Endometrial microvascular endothelial cells (primary cell): ENCODE data around the gene BRCC3. TPM values are rescaled to one million over a fixed set of nuclear protein-coding genes. Genes with fewer than 3 reads are reported as not detected.

Experiments used
- in situ Hi-C: cut with HindIII; loops from 2 replicates; pipeline ENCODE4 v1.10.0; 2017; ENCODE audit warnings: low sequenced_read_pairs, low pct_unique_long_range_greater_than_20kb; ENCODE audit errors: inconsistent ontology term
- total RNA-seq: library from RNA; depleted of rRNA; stranded (reverse); fragments of >200 nt; gene quantifications from one replicate; pipeline ENCODE4 v1.2.3, GENCODE V29; 2015; ENCODE audit errors: inconsistent ontology term

The BRCC3 gene
- total RNA-seq, 1 donor from 2014 or later, result 11.1 TPM

DNA sequence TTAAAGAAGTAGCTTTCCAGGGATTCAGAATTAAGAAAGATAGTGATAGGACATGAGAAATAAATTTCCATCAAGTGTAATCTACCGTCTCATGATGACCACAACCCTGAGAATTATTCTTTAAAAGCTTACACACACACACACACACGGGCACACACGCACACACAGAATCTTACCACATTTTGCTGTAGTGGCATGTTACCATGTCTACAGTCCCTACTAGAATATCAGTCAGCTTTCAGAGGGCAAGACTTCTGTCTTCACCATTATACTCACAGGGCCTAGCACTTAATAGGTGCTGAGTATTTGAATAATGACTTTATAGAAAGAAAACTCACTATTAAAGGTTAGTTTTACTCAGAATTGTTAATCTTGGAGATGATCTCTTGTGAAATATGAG, 15.8 kb upstream of the BRCC3 start:
- in situ Hi-C loops, result no loop called here

DNA sequence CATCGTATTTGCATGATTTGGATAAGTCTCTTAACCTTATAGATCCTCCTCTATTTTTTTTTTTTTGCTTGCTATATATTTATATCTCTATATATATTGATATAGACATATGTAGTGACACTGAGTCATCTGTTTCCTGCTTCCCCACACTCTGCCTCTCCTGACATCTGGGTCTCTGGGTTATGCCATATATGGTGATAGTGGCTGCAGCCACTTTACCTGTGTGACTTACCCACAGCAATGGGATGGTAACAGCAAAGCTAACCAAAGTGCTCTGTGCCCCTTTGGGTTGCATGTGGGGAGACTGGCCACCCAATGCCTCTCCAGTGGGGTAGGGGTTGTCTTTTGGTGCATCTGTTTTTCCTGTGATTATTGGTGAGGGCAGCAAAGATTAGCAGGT, 14.8 kb upstream of the BRCC3 start:
- in situ Hi-C loops, result no loop called here

DNA sequence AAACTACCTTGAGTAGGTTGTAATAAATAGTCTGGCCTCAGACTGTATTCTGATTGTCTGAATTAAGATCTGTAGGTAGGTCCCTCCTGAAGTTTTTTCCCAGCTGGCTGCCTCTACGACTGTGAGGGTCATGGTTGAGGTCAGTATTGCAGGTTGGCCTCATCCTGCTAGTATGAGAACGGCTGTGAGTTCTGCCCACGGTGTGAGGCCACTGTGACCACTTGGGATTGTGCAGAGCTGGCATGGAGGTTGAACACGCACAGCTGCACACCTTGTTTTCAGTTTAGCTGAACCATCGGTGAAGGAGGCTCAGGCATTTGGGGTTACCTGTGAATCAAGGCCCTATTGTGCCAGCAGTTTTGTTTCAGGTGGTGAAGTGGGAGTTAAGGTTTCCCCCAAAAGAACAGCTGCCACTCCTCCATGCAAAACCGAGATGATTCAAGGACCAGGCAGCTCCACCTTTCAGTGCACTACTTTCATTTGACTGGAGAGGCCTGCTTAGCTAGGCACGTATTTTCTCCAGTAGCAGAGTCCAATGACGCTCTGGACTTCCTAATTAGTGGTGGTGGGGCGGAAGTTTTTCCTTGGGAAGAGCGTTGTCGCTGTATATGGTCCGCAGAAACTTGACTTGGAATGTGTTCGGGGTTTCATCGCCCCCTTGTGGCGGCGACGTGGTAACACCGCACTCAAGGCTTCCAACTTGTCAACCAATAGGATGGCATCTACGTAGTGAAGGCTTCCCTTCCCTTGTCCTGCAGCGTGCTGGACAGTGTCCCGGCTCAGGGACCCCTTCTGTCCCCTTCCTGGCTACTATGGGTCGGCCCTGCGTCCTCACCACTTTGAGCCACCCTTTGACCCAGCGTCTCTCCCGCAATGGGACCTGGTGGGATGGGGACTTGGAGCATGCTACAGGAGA, 14.2 kb upstream of the BRCC3 start:
- in situ Hi-C loops, result no loop called here

GRCh38 chrX:155061760-155062159, 9.5 kb upstream of the BRCC3 start:
- in situ Hi-C loops, result no loop called here

DNA sequence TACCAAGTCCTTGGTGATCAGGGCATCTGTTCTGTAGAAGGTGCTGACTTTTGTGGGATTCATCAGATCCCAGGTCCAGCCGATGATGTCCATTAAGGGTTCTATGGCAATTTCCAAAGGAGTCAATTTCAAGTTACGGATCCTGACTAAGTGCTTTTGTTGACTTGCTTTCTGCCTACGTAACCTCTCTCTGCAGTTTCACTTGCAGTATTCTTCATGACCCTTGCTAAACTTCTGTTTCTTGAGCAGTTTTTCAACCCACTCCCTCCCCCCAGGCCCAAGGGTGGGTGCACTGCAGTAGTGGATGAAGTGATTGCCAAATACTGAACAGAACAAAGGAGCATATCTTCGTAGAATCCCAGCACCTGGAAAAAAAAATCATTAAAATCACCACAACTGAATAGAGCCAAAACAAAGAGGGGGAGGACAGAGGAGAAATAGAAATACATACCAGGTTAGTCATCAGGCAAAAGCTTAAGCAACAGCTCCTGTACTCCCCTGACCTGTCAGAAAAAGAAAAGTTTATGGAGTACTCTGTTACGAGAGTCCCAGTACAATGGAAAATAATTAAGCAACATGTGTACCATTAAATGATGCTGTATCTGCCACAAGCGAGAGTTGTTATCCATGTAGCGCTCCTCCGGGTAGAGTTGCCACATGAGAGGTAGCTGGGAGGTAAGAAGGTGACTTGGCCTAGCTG, 6.1 kb upstream of the BRCC3 start:
- in situ Hi-C loops, result no loop called here

DNA sequence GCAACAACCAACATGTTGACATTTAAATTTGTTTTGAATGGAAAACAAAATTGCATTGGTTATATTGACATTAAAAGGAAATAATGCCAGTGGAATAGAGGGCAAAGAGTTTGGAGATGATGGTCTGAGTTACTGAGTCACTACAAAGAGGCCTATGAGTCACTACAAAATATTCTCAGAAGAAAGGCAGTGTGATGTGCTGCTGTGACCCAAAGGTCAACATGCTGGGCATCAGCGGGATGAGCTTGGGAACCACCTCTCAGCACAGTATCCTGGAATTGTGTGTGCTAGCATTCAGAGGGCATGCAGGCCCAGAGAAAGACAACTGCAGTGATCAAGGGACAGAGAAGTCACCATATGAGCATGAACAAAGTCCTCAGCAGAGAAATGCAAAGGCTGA, 3.1 kb upstream of the BRCC3 start:
- in situ Hi-C loops, result no loop called here

GRCh38 chrX:155069414-155069813, 1.9 kb upstream of the BRCC3 start:
- in situ Hi-C loops, result no loop called here

GRCh38 chrX:155070038-155070437, 1.3 kb upstream of the BRCC3 start:
- in situ Hi-C loops, result no loop called here

DNA sequence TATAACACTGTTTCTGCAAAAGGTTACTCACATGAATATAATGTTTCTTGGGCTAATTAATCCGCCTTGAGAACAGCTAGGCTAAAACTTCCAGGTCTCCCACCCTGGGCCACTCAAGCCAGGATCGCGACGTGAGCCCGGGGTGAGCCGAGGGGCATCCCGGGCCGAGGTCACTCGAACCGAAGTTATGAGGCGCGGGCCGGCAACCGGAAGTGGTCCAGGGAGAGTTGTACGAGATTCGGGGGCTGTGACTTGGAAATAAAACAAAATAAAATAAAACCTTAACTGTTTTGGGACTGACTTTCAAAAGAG, 689 bp upstream of the BRCC3 start:
- in situ Hi-C loops, result no loop called here

GRCh38 chrX:155071694-155072280, 479 bp downstream of the BRCC3 start:
- in situ Hi-C loops, result no loop called here

- in situ Hi-C loops, result no loop called here
Observed at GRCh38 chrX:155086202-155086840, 15.0 kb downstream of the BRCC3 start.

DNA sequence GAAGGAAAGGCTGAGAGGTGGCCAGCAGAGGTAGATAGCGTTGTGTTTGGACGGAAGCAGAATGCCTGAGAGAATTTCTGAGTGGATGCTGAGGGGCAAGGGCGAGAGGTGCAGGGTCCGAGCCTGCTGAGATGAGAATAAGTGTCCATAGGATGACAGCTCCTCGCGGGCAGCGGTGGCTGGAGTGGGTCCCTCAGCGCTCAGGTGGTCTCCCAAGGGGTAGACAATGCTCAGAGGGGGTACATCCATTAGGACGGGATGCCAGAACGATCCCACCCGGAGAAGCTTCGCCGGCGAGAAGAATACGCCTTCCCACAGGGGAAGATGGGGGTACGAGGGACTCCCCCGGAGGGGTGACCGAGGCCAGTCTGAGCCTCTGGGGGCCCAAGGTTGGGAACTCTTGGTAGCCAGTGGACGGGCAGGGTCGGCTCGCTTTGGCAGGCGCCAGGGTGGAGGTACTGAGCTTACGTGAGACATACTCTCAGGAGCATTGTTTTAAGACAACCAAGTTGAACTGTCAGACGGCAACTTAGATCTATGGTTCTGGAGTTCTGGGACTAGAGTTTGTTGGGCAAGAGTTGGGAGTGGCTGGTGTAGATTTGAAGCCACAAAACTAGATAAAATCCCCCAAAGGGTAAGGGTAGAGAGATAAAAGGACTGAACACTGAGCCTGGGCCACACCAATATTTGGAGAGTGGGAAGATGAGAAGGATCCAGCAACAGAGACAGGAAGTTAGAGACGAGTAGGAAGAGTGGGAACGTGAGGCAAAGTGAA, 15.8 kb downstream of the BRCC3 start:
- in situ Hi-C loops, result no loop called here

DNA sequence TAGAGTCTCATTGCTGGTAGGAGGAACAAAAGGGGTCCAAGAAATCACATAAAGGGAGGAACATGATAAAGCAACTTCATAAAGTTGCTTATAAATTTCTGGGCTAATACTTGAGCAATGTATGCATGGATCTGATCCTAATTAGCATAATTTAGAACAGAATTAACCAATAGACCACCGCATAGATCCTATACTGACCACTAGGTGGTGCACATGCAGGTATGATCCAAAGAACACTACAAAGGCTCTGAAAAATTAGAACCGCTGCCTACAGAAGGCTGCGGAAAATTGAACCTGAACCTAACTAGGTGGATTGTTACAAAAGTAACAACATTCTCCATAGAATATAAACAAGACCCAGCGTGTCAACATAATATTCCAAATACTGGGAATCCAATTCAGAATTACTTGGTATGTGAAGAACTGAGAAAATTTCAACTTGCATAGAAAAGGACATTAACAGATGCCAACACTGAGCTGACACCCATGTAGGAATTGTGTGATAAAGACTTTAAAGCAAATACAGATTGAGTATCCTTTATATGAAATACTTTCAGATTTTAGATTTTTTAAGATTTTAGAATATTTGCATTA, 23.3 kb downstream of the BRCC3 start:
- in situ Hi-C loops, result no loop called here

GRCh38 chrX:155105919-155106318, 34.6 kb downstream of the BRCC3 start:
- in situ Hi-C loops, result no loop called here

- in situ Hi-C loops, result no loop called here
Observed at GRCh38 chrX:155108427-155108826, 37.1 kb downstream of the BRCC3 start.

- in situ Hi-C loops, result no loop called here
Observed at GRCh38 chrX:155112171-155112570, 40.9 kb downstream of the BRCC3 start.

GRCh38 chrX:155113097-155113496, 41.8 kb downstream of the BRCC3 start:
- in situ Hi-C loops, result no loop called here

DNA sequence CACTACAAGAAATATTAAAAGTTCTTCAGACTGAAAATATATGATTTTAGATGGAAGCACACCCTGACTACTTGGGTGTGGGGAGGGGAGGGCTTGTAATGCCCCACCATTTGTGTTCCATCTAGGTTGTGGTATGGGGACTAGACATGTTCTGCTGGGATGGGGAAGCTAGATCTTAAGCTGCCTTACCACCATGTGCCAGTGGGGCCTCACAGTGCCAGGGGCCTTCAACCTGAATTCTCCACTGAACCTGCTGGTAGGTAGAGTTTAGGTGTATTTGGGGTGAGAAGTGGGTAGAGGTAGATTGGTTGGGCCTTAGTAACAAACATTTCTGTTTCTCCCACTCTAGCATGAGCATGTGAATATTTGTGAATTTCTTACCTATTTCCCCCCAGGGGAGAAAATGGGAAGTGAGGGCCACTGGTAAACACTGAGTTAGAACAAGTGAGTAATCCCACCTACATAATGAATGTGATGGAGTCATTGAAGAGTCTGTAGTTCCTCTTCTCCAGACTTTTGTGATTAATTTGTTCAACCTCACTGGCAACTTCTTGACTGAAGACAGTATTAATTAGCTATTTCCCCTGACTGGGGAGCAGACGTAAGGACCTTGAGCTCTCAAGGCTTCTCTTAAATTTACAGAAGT, 44.0 kb downstream of the BRCC3 start:
- in situ Hi-C loops, result no loop called here
